Large intestine (tissue), 12 donors: Measurements from ENCODE around the gene PXMP2. TPM values are rescaled to one million over a fixed set of nuclear protein-coding genes. Genes with fewer than 3 reads are reported as not detected.

Source experiments
- DNase-seq, 2 donors: peaks; one replicate each; pipeline versions ENCODE4 v3.0.0 to v3.0.0-alpha.2; 2013
- H3K27ac ChIP-seq: one replicate; pipeline ENCODE4 v1.5.1; 2013; ENCODE audit warnings: low read length
- H3K27me3 ChIP-seq: 2 replicates; pipeline ENCODE4 v1.6.1; 2013; ENCODE audit warnings: low read length; ENCODE audit not compliant: control insufficient read depth, insufficient read depth
- H3K36me3 ChIP-seq: 2 replicates; pipeline ENCODE4 v1.6.1; 2013; ENCODE audit warnings: low read length; ENCODE audit not compliant: control insufficient read depth, insufficient read depth
- H3K4me1 ChIP-seq: one replicate; pipeline ENCODE4 v1.6.1; 2013; ENCODE audit warnings: low read length; ENCODE audit not compliant: control insufficient read depth, insufficient read depth
- H3K4me3 ChIP-seq: one replicate; pipeline ENCODE4 v1.5.1; 2013; ENCODE audit warnings: low read length
- H3K9me3 ChIP-seq: one replicate; pipeline ENCODE4 v1.6.1; 2013; ENCODE audit warnings: mild to moderate bottlenecking, low read depth, low read length, moderate library complexity; ENCODE audit not compliant: control insufficient read depth
- WGBS: methylation state at CpG from one replicate; pipeline ENCODE4 v1.1.5; 2013; ENCODE audit warnings: low lambda C conversion rate; ENCODE audit not compliant: insufficient coverage; 5-methylcytosine and 5-hydroxymethylcytosine counted together
- long read RNA-seq, 11 donors: transcript quantifications; one replicate each; lab custom pipeline, GENCODE V29; 2026
- polyA plus RNA-seq: library from polyadenylated mRNA; unstranded; fragments of 120-200 nt; gene quantifications from one replicate; pipeline ENCODE4 v1.2.1, GENCODE V29; 2013

PXMP2 gene
- polyA plus RNA-seq, result 45.5 TPM
- long read RNA-seq, donor 1, transcript PXMP2-201 (5 exons, 957 nt), result major isoform, 22 of 40 reads
- long read RNA-seq, donor 1, partial matches to known transcripts, result 17 of 40 reads
- long read RNA-seq, donor 1, other reads (novel, unspliced or antisense), result 0 of 40 reads
- long read RNA-seq, donor 2, transcript PXMP2-201 (5 exons, 957 nt), result major isoform, 50 of 58 reads
- long read RNA-seq, donor 2, partial matches to known transcripts, result 7 of 58 reads
- long read RNA-seq, donor 2, other reads (novel, unspliced or antisense), result 0 of 58 reads
- long read RNA-seq, donor 3, result 0 reads
- long read RNA-seq, donor 4, transcript PXMP2-201 (5 exons, 957 nt), result major isoform, 10 of 15 reads
- long read RNA-seq, donor 4, partial matches to known transcripts, result 5 of 15 reads
- long read RNA-seq, donor 4, other reads (novel, unspliced or antisense), result 0 of 15 reads
- long read RNA-seq, donor 5, transcript PXMP2-201 (5 exons, 957 nt), result major isoform, 27 of 27 reads
- long read RNA-seq, donor 5, partial matches to known transcripts, result 0 of 27 reads
- long read RNA-seq, donor 5, other reads (novel, unspliced or antisense), result 0 of 27 reads
- long read RNA-seq, donor 6, transcript PXMP2-201 (5 exons, 957 nt), result major isoform, 35 of 35 reads
- long read RNA-seq, donor 6, partial matches to known transcripts, result 0 of 35 reads
- long read RNA-seq, donor 6, other reads (novel, unspliced or antisense), result 0 of 35 reads
- long read RNA-seq, donor 7, transcript PXMP2-201 (5 exons, 957 nt), result major isoform, 14 of 14 reads
- long read RNA-seq, donor 7, partial matches to known transcripts, result 0 of 14 reads
- long read RNA-seq, donor 7, other reads (novel, unspliced or antisense), result 0 of 14 reads
- long read RNA-seq, donor 8, transcript PXMP2-201 (5 exons, 957 nt), result major isoform, 48 of 69 reads
- long read RNA-seq, donor 8, partial matches to known transcripts, result 20 of 69 reads
- long read RNA-seq, donor 8, other reads (novel, unspliced or antisense), result 0 of 69 reads
- long read RNA-seq, donor 9, transcript PXMP2-201 (5 exons, 957 nt), result major isoform, 43 of 74 reads
- long read RNA-seq, donor 9, partial matches to known transcripts, result 29 of 74 reads
- long read RNA-seq, donor 9, other reads (novel, unspliced or antisense), result 0 of 74 reads
- long read RNA-seq, donor 10, transcript PXMP2-201 (5 exons, 957 nt), result major isoform, 44 of 63 reads
- long read RNA-seq, donor 10, partial matches to known transcripts, result 18 of 63 reads
- long read RNA-seq, donor 10, other reads (novel, unspliced or antisense), result 0 of 63 reads
- long read RNA-seq, donor 11, transcript PXMP2-201 (5 exons, 957 nt), result major isoform, 38 of 51 reads
- long read RNA-seq, donor 11, partial matches to known transcripts, result 12 of 51 reads
- long read RNA-seq, donor 11, other reads (novel, unspliced or antisense), result 0 of 51 reads

GRCh38 chr12:132687211-132688164 is at the start of gene PXMP2, which contains the start of gene POLE:
Gene PXMP2, plus strand, starts transcription at chr12:132687587. Its CDS starts 84 bp downstream, at chr12:132687671.
Gene POLE, minus strand, starts transcription at chr12:132687342. Its CDS starts 27 bp downstream, at chr12:132687315.
- H3K27ac ChIP-seq, result no peak within 1 kb of the TSS
- WGBS, result no CpG with 5 or more reads among the region's 134 CpGs

DNA sequence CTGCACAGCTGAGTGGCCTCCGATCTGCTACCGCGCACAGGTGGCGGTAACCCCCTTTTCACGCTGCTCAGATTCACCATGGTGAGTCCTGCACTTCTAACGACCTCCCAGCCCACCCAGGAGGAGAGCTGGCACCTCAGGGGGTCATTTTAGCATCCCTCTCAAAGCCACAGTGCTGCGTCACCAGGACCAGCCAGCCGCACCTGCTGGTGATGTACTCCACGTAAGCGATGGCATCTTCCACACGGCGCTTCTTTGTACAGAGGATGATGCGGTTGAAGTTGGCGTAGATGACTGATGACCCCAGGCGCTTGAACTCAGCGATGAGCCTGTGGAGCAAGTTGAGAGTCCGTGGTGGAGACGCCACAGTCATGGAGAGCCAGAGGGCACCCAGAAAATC is 49.6 kb upstream of the PXMP2 start:
- WGBS, result no CpG with 5 or more reads among the region's 18 CpGs
- Histone ChIP-seq H3K4me1 (peaks cover 41% of the 10 kb centered on the region), H3K4me3 (no peak overlapping the region), H3K36me3 (peaks cover 65% of the 10 kb centered on the region), H3K27me3 (no peaks in the 10 kb centered on the region), H3K27ac (peak overlapping the region; percentile 59), H3K9me3 (no peaks in the 10 kb centered on the region)
- no peak for DNase-seq

More at GRCh38 chr12:132687211-132688164, at the start of gene PXMP2, which contains the start of gene POLE:
- Histone ChIP-seq H3K4me1 (peaks cover 4% of the 10 kb centered on the region), H3K27me3 (no peaks in the 10 kb centered on the region), H3K4me3 (peak within 1 kb of the TSS; percentile 40), H3K9me3 (no peaks in the 10 kb centered on the region), H3K36me3 (peaks cover 9% of the 10 kb centered on the region)
- DNase-seq, result peak; percentile 96 to 98

DNA sequence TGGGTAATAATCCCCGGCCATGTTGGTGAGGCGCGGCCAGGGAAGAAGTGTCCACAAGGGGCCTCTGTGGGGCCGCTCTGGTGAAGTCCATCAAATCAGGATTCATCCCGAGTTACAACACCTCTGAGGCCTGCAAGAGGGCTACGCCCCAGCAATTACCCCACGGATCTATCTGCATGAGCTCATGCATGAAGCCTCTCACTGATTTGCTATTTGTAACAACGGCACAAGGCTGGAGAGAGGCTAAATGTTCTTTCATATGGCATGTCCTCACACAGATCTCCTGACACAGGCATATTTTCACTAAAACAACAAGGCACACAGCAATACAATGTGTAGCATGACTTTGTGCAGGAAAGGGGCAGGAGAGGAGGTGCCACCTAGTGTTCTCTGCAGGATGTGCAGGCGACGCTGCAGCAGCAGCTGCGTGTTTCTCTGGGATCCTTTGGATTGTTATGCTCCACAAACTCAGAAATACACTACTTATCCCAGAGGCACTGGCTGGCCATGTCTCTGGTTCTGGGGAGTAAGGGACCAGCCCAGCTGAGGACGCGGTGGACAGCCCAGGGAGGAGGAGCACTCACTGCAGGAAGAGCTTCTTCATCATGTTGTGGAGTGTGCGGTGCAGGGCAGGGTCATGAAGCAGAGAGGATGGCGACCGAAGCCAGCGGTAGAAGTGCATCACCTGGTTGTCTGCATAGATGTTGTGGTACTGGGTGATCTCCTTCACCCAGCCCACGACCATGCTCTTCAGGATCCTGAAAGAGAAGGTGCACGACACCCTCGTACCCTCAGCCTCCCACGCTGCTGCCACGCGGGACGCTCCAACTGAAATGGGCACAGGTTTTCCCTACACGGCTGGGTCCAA is 48.6 kb upstream of the PXMP2 start:
- 100% methylated on average over 3 of the region's 25 CpGs for WGBS
- Histone ChIP-seq H3K4me1 (peaks cover 41% of the 10 kb centered on the region), H3K27me3 (no peaks in the 10 kb centered on the region), H3K27ac (peak overlapping the region; percentile 76), H3K9me3 (no peaks in the 10 kb centered on the region), H3K36me3 (peaks cover 67% of the 10 kb centered on the region), H3K4me3 (no peak overlapping the region)
- DNase-seq, result peak; percentile 92 to 95

DNA sequence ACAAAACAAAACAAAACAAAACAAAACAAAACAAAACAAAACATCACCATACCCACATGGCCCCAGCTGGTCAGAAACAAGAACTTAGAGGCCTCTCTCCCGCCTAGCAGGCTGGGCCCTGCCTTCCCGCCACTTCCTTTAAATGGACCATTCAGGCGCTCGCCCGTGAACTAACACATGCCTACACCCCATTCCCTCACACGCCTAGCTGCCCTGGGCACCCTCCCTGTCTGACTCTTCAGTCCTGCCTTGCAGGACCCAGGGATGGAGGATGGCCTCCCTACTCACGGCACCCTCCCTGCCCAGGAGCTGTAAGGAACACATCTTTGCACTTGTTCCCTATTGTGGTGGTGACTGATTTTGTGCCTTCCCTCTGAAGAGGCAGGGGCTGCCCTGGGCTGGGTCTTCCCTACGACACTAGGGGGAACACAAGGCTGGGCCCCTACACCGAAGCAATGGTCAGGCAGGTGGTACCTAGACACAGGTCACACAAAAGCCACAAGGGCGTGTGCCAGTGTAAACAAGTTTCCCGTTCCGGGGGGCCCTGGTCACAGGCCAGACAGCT is 47.3 kb upstream of the PXMP2 start:
- Histone ChIP-seq H3K9me3 (no peaks in the 10 kb centered on the region), H3K4me1 (peaks cover 41% of the 10 kb centered on the region), H3K4me3 (no peak overlapping the region), H3K36me3 (peaks cover 60% of the 10 kb centered on the region), H3K27ac (no peak overlapping the region), H3K27me3 (no peaks in the 10 kb centered on the region)
- no peak for DNase-seq
- WGBS, result 80% methylated on average over 1 of the region's 12 CpGs

- no peak overlapping the region for H3K27ac ChIP-seq
- peaks cover 41% of the 10 kb centered on the region for H3K4me1 ChIP-seq
- H3K4me3 ChIP-seq, result no peak overlapping the region
- no peaks in the 10 kb centered on the region for H3K27me3 ChIP-seq
- DNase-seq, result no peak
- no peaks in the 10 kb centered on the region for H3K9me3 ChIP-seq
- H3K36me3 ChIP-seq, result peaks cover 57% of the 10 kb centered on the region
- WGBS, result no CpG with 5 or more reads among the region's 10 CpGs
Observed at GRCh38 chr12:132640936-132641335, 46.5 kb upstream of the PXMP2 start.

DNA sequence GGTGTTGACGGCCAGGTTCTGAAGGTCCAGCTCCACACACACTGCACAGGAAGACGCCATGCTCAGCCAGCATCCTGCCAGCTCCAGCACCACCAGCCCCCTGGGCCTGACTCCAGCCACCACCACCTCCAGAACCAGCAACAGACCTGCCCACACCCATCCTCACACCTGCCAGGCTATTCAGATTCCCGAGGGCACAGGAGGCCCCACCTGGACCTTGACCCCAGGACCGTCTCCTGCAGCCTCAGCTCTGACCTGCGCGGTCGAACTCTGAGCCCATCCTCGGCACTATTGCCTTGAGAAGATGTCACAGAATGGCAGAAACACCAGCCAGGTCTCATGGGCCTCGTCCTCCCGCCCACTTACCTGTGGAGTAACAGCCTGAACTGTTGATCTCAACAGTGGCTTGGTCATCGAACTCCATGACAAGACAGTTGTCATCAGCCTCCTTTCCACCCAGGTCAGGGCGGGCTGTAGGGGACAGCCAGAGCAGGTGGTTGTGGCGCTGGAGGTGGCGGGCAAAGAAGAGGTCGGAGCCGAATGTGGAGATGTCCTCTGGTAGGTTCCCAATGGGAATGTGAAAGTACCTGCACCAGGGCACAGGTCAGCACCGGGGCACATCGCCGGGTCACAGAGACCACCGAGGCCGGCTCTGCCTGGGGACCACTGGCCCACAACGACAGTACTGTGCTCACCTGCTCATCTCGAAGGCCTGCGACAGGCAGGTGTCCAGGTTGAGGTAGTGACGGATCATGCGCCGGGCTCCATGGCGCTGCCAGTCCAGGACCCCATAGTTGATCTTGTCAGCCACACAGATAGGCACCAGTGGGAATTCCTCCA is 45.4 kb upstream of the PXMP2 start:
- no CpG with 5 or more reads among the region's 28 CpGs for WGBS
- H3K36me3 ChIP-seq, result peaks cover 55% of the 10 kb centered on the region

GRCh38 chr12:132642846-132643835 is 44.2 kb upstream of the PXMP2 start:
- H3K36me3 ChIP-seq, result peaks cover 58% of the 10 kb centered on the region
- H3K4me3 ChIP-seq, result no peak overlapping the region
- H3K27ac ChIP-seq, result no peak overlapping the region
- H3K4me1 ChIP-seq, result peaks cover 33% of the 10 kb centered on the region
- no peak for DNase-seq
- no peaks in the 10 kb centered on the region for H3K9me3 ChIP-seq
- no CpG with 5 or more reads among the region's 30 CpGs for WGBS
- H3K27me3 ChIP-seq, result no peaks in the 10 kb centered on the region

More for the DNA sequence above, 45.4 kb upstream of the PXMP2 start:
- peak overlapping the region; percentile 53 for H3K27ac ChIP-seq
- no peak overlapping the region for H3K4me3 ChIP-seq
- DNase-seq, result peak; percentile 67 to 86
- peaks cover 41% of the 10 kb centered on the region for H3K4me1 ChIP-seq
- H3K27me3 ChIP-seq, result no peaks in the 10 kb centered on the region
- H3K9me3 ChIP-seq, result no peaks in the 10 kb centered on the region
